Embryonic facial prominence (tissue), 1 donor: ENCODE data around the gene EYA2.
"Not testable (repeated sequence)": the region's sequence is repeated elsewhere in the genome, so short reads cannot be mapped to it uniquely, and the experiment has no call there.

Experiments
- DNase-seq: peaks from one replicate; pipeline ENCODE4 v3.0.0-alpha.2; 2016; ENCODE audit errors: extremely low spot score

Gene EYA2

DNA sequence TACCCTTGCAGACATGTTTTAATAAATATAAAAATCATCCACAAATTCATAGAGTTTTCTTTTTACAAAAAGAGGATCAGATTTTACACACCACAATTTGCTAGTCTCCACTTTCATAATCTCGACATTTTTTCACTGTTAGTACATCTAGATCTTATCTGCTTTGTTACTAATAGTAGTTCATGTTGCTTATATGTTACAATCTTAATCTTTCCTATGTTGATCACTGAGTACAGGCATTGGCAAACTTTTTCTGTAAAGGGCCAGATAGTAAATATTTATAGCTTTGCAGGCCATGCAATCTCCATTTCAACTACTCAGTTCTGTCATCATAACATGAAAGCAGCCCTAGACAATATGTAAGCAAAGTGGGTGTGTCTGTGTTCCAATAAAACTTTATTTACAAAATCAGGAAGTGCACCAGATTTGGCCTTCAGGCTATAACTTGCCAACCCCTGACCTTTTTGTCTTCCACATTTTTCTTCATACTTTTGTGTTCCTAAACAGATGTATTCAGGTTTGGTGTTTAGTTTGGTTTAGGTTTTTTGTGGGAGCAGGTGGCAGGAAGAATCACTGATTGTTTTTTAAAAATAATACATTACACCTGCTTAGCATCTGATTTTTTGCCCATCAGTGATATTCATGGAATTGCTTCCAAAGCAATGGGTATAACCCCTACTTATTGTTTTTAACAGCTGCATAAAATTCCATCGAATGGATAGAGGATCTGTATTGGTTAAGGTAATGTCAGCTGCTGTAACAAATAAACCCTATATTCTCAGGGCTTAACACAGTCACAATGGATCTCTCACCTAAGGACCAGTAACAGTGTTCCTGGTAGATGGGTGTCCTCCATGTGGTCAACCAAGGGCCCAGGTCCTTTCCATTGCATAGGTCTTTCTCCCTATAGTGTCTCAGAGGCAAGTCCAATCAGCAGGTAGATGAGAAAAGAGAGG is 61.2 kb downstream of the EYA2 start:
- no peak for DNase-seq

- no peak for DNase-seq
These were observed 64.5 kb downstream of the EYA2 start for GRCh38 chr20:46959081-46959692.

DNA sequence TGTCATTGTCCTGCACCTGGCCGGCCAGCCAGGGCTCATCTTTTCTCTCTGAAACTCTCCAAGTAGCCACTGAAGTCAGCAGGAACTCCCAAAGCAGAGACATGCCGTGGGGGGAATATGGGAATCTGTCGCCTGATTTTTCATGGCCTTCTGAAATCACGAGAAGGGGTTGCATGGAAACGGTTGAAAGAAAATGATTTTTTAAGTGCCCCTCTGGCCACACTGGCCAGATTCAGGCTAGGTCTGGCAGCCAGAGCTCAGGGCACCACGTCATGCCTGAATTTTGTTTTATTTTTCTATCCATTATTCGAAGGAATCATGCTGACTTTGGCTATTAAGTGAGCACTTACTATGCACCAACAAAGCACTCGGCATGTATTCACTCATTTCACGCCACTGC is 65.2 kb downstream of the EYA2 start:
- no peak for DNase-seq

- no peak for DNase-seq
These were observed 65.9 kb downstream of the EYA2 start for GRCh38 chr20:46960536-46960935.

DNA sequence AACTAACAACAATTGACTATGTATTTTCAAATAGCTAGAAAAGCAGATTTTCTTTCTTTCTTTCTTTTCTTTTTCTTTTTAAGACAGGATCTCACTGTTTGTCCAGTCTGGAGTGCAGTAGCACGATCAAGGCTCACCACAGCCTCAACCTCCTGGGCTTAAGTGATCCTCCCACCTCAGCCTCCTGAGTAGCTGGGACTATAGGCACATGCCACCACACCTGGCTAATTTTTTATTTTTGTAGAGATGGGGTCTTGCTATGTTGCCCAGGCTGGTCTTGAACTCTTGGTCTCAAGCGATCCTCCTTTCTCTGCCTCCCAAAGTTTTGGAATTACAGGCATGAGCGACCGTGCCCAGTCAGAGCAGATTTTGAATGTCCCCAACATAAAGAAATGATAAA is 67.3 kb downstream of the EYA2 start:
- not testable (repeated sequence) for DNase-seq

DNA sequence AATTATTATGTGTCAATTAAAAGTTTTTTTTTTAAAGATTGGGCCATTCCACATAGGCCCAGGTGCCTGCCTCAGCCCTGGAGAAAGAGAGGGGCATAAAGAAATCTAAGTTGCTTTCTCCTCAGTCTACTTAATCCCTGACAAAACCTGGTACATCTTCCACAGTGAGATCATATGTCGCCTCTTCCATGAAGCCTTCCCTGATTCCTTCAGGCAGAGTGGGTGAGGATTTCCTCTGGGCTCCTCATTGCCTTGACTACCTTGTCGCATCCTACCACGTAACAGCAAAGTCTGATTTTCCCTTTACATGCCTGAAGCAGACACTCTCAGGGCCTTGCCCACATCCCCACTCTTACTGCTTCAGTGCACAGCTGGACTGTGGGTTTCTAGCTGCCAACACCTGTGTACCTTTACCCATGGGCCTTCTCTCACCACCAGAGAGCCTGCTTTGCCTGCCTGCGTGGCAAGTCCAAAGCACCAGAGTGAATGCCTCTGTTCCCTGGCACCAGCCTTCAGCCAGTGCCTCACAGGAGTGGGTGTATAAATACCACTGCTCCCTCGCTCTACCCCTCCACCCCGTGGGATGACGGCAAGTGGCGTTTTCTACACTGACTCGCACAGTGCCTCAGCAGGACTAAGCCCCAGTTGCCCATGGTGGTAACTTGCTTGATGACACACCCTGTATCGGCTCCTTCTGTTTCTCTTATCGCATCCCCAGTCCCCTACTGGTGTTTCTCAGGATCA is 68.0 kb downstream of the EYA2 start:
- no peak for DNase-seq

DNA sequence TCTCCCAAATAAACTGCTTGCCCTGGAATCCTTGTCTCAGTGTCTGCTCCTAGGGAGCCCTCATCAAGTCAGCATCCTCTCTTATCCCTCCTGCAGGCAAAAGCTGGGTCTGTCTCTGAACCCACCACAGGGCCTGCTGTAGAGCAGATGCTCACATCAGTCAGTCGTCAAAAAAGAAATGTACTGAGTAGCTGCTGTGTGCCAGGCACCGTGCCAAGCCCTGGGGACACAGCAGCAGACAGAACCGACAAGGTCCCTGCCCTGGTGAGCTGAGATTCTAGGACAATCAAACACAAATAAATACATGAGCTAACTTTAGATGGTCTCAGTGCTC is 68.5 kb downstream of the EYA2 start:
- DNase-seq: no peak

DNA sequence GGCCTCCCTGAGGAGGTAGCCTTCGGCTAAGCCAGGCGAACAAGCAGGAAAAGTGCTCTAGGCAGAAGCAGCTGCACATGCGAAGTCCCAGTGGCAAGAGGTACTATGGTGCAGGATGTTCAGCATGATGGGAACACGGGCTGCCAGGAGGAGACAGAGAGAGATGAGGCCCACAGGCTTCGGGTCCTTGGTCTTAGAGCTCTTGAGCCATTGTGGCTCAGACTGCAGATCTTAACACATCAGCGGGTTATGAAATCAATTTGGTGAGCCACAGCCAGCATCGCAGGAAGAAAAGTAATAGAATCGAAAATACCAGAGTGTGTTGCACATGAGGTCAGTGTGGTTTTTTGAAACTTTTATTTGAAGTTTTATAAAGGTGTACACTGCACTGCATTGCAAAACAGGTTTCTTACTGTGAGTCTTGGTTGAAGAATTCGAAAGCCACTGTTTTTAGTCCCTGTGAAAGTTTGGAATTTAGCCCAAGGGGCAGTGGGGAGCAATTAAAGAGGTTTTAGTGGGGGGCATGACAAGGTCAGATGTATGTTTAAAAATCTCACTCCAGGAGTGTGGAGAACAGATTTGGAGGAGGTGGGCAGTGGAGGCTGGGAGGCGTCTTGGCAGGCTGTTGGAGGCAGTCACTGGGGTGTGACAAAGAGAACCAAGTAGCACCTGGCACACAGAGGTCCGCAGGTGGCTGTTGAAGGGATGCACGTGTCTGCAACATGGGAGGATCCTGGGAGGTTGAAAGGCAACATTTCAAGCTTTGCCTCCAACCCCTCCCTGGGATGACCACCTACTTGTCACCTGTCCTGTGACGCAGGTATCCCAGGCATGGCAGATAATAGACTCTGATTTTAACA is 69.3 kb downstream of the EYA2 start:
- no peak for DNase-seq

- no peak for DNase-seq
These were observed 70.2 kb downstream of the EYA2 start for GRCh38 chr20:46964618-46965455.

GRCh38 chr20:46965477-46965876 is 70.8 kb downstream of the EYA2 start:
- DNase-seq: no peak

GRCh38 chr20:46967646-46968045 is 73.0 kb downstream of the EYA2 start:
- DNase-seq: no peak

- DNase-seq: no peak
These were observed 76.4 kb downstream of the EYA2 start for GRCh38 chr20:46970937-46971630.

DNA sequence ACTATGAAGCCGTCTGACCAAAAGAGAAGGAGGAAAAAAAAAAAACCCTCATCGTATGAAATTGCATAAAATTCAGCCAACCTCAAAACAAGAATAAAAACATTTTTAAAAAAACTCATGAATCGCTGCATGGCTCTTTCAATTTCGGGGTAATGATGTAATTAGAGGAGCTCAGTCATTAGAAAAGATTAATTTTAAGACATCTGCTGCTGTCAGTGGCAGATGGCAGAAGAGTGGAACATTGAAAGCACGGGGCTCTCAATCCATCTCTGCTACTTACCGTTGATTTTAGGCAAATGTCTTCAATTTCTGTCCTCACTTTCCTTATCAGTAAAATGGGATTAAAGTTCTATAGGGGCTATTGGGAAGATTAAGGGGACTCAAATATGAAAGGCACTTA is 79.1 kb downstream of the EYA2 start:
- no peak for DNase-seq

- no peak for DNase-seq
These were observed 80.2 kb downstream of the EYA2 start for GRCh38 chr20:46974669-46975434.

DNA sequence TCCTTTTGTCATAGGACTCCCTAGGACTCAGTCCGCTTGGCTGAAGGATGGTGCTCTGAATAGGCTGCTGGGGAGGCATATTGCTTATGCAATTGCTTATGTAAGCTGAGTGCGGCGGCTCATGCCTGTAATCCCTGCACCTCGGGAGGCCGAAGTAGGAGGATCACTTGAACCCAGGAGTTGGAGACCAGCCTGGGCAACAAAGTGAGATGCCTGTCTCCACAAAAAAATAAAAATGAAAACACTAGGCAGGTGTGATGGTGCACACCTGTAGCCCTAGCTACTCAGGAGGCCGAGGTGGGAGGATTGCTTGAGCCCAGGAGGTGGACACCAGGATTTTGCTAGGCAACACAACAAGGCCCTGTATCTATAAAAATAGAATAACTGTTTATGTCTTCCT is 81.3 kb downstream of the EYA2 start:
- no peak for DNase-seq

- DNase-seq: no peak
These were observed 82.6 kb downstream of the EYA2 start for GRCh38 chr20:46977204-46977603.

DNA sequence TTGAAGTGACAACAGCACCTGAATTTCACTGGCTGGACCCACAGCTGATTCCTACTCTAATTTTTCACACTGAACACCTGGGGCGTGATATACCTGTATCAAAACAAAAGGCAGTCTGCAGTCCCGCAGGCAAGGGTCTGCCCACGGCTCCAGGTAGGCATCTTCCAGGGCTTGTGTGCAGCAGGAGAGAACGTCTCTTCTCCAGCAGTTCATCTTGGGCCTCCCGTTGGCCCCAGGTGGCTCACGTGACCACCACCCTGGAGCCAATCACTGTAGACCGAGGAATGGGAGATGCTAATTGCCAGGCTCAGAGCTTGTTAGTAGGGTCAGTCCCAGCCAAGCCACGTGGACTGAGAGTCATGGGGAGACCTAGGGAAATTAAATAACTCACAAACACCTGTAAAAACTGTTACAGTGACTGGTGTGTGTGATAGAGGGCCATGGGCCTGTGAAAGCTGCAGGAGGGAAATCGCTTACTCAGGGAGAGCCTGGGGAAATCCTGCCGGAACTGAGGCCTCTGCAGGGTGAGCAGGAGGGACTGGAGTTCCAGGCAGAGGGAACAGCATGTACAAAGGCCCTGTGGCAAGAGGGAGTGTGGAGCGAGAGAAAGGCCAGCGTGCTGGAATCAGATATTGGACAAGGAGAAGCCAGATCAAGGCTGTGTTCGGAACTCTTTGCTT is 83.4 kb downstream of the EYA2 start:
- no peak for DNase-seq

GRCh38 chr20:46978951-46979491 is 84.4 kb downstream of the EYA2 start:
- no peak for DNase-seq
